AG04450 (cell line): ENCODE data around the gene CASK. TPM values are rescaled to one million over a fixed set of nuclear protein-coding genes. Genes with fewer than 3 reads are reported as not detected.

Experiments
- CTCF ChIA-PET: fragments of 300-600, 350-600 bp; formaldehyde crosslinking; extraction: SDS; loops from one replicate; lab custom pipeline; 2022; ENCODE audit warnings: antibody characterized with exemption, inconsistent platforms; lab: Charles Lee
- POLR2A ChIA-PET: fragments of 350-600 bp; formaldehyde crosslinking; extraction: SDS; loops from one replicate; lab custom pipeline; 2021; ENCODE audit warnings: antibody characterized with exemption, inconsistent platforms; lab: Yijun Ruan, JAX
- DNase-seq: peaks from one replicate; pipeline ENCODE4 v3.0.0-alpha.2; 2011; ENCODE audit warnings: low read depth, low spot score
- H3K27ac ChIP-seq: one replicate; pipeline ENCODE4 v1.5.1; 2012; ENCODE audit warnings: low read depth, low read length, control low read depth
- H3K27me3 ChIP-seq: one replicate; pipeline ENCODE4 v1.6.0; 2012; ENCODE audit warnings: low read length; ENCODE audit not compliant: control insufficient read depth, insufficient read depth
- H3K4me3 ChIP-seq: 2 replicates; pipeline ENCODE4 v1.5.1; 2011; ENCODE audit warnings: mild to moderate bottlenecking, low read depth, low read length, control low read depth
- H3K9me3 ChIP-seq: 2 replicates; pipeline ENCODE4 v1.5.1; 2012; ENCODE audit warnings: low read length; ENCODE audit not compliant: control insufficient read depth, insufficient read depth
- polyA plus RNA-seq: library from polyadenylated mRNA; depleted of rRNA; stranded (reverse); fragments of >200 nt; gene quantifications from 2 replicates; pipeline ENCODE4 v1.2.3, GENCODE V29; 2011
- TF ChIP-seq, protein P1 (sequence below): IDR thresholded peaks from 2 replicates; pipeline ENCODE4 v1.5.1; 2011; ENCODE audit warnings: low read depth, low read length, control low read depth, inconsistent platforms

Gene CASK
- polyA plus RNA-seq, 1 experiment: 30.0 TPM

DNA sequence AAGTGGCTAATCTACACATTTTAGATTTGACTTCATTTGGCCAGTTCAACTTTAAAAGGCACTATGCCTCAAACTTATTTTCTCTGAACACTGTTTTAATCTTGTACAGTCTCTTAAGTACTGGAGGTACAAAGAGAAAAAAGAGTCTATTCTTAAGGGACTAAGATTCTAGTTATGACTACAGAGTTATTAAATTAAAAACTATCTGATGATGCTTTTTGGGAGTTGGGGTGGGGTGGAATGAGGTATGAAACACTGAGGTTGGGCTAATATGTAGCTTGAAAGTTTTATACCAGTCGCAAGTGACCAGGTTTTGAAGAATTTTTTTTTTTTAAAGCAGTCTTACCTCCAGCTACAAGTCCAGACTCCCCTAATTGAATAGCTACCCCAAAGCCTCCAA lies 252.3 kb downstream of the CASK start:
- TF ChIP-seq, protein P1, sequence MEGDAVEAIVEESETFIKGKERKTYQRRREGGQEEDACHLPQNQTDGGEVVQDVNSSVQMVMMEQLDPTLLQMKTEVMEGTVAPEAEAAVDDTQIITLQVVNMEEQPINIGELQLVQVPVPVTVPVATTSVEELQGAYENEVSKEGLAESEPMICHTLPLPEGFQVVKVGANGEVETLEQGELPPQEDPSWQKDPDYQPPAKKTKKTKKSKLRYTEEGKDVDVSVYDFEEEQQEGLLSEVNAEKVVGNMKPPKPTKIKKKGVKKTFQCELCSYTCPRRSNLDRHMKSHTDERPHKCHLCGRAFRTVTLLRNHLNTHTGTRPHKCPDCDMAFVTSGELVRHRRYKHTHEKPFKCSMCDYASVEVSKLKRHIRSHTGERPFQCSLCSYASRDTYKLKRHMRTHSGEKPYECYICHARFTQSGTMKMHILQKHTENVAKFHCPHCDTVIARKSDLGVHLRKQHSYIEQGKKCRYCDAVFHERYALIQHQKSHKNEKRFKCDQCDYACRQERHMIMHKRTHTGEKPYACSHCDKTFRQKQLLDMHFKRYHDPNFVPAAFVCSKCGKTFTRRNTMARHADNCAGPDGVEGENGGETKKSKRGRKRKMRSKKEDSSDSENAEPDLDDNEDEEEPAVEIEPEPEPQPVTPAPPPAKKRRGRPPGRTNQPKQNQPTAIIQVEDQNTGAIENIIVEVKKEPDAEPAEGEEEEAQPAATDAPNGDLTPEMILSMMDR: no peak
- CTCF ChIA-PET: no interaction called here
- no peaks in the 10 kb centered on the region for H3K27me3 ChIP-seq
- H3K4me3 ChIP-seq: no peak overlapping the region
- no peaks in the 10 kb centered on the region for H3K9me3 ChIP-seq
- H3K27ac ChIP-seq: no peak overlapping the region
- POLR2A ChIA-PET: no interaction called here
- no peak for DNase-seq

DNA sequence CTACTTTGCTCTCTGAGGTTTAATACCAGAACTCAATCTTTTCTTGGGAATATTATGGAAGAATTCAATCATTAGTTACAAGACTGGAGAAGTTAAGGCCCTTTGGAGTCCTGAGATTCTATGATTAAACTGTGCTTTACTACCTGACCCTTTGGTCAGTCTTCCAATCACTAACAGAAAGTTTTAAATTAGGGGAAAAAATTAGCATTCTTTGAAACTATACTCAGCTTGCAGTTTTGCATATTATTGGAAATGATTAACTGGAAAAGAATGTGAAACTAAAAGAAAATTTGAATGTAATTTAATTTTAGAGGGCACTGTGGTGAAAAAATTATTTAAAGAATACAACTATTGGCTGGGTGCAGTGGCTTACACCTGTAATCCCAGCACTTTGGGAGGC lies 253.2 kb downstream of the CASK start:
- no peak for DNase-seq
- TF ChIP-seq, protein P1: no peak
- no peaks in the 10 kb centered on the region for H3K27me3 ChIP-seq
- ChIA-PET POLR2A (no interaction called here), CTCF (no interaction called here)
- no peak overlapping the region for H3K4me3 ChIP-seq
- H3K27ac ChIP-seq: no peak overlapping the region
- no peaks in the 10 kb centered on the region for H3K9me3 ChIP-seq

DNA sequence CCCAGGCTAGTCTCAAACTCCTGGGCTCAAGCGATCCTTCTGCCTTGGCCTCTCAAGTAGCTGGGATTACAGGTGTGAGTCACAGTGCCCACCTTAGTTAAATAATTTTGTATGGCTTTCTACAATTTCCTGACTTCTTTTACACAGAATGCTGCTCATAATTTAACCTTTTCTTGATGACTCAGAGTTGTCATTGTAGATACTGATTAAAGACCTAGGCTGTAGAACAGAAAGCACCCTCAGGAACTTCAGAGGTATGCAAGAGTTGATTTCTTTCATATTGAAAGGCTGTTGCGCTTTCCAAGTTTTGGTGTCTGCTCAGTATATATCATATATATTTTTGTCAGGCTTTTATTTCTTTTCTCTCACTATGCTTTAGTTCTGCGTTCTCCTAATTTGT lies 255.7 kb downstream of the CASK start:
- Histone ChIP-seq H3K27ac (no peak overlapping the region), H3K27me3 (no peaks in the 10 kb centered on the region), H3K4me3 (no peak overlapping the region), H3K9me3 (no peaks in the 10 kb centered on the region)
- TF ChIP-seq, protein P1: no peak
- CTCF ChIA-PET: no interaction called here
- DNase-seq: no peak
- POLR2A ChIA-PET: no interaction called here

DNA sequence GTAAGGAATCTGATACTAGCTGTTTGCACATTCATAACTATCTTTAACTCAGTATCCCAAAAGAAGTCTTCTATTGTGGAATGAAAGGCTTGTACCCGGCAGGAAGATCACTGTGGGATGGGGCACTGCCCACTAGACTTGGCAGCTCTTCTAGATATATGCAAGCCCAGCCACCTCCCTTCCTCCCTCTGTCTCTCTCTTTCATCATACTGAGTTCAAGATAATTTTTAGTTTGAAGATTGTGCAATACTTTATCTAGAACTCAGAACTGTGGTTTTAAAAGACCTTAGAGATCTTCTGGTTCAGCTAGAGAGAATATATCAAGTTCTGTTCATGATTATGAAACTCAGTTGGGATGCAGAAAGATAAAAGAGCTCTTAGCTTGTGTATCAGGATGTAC lies 257.1 kb downstream of the CASK start:
- Histone ChIP-seq H3K4me3 (no peak overlapping the region), H3K9me3 (no peaks in the 10 kb centered on the region), H3K27ac (no peak overlapping the region), H3K27me3 (no peaks in the 10 kb centered on the region)
- ChIA-PET POLR2A (interaction anchor here (0.6 kb wide), 1 partner anchor 217 kb away, joined by 5 read pairs; no protein-coding TSS in a partner anchor), CTCF (interaction anchor here (1.1 kb wide), 1 partner anchor 94 kb away, joined by 3 read pairs; no protein-coding TSS in a partner anchor)
- no peak for DNase-seq
- TF ChIP-seq, protein P1: no peak

DNA sequence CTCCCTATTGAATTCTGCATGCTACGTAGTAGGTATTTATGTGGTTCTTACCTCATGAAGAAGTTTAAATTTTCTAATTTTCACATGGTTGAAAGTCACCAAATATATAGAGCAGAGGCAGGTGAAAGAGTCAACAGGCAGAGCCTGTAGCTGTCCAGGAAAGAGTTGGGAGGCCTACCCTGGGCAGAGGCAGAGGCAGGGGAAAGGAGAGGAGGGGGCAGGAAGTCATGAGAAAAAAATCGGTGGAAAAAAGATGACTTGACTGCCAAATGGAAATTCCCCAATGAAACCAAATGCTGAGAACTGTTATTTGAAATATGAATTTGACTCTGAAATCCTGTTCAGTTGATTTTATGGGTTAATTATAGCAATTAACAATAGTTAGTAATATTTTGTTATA lies 257.7 kb downstream of the CASK start:
- ChIA-PET POLR2A (interaction anchor here (0.6 kb wide), 1 partner anchor 216 kb away, joined by 5 read pairs; no protein-coding TSS in a partner anchor), CTCF (interaction anchor here (1.1 kb wide), 1 partner anchor 95 kb away, joined by 3 read pairs; no protein-coding TSS in a partner anchor)
- H3K27me3 ChIP-seq: no peaks in the 10 kb centered on the region
- no peak for DNase-seq
- TF ChIP-seq, protein P1: no peak
- no peak overlapping the region for H3K27ac ChIP-seq
- H3K9me3 ChIP-seq: no peaks in the 10 kb centered on the region
- no peak overlapping the region for H3K4me3 ChIP-seq
